ENCODE data around the gene ZFAND5. TPM values are rescaled to one million over a fixed set of nuclear protein-coding genes. Genes with fewer than 3 reads are reported as not detected.

Gene ZFAND5
- total RNA-seq, 1 donor from 2014 or later = 215 TPM

DNA sequence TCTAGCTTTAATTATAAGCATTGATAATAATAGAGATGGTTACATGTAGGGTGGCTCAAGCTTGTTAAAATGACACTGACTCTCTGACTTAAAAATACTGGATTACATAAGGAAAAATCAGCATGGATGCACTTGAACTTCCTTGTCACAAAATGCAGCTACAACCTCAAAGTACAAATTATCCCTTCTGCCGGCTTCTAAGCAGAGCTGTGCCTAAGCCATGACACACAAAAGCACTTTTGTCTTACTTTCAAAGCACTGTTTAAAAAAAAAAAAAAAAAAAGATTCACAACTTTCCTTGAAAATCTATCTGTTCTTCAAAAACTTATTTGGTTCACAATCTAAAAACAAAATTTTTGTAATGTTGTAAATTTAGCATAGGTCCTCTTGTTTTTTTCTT is 36.4 kb upstream of the ZFAND5 start:
- Mint-ChIP-seq H3K4me3 (no peak overlapping the region), H3K4me1 (peaks cover 12% of the 10 kb centered on the region), H3K36me3 (no peaks in the 10 kb centered on the region), H3K27me3 (ENCODE audit: low read depth) (no peaks in the 10 kb centered on the region), H3K9me3 (no peaks in the 10 kb centered on the region), H3K27ac (no peak overlapping the region)
- TF ChIP-seq, protein P1, sequence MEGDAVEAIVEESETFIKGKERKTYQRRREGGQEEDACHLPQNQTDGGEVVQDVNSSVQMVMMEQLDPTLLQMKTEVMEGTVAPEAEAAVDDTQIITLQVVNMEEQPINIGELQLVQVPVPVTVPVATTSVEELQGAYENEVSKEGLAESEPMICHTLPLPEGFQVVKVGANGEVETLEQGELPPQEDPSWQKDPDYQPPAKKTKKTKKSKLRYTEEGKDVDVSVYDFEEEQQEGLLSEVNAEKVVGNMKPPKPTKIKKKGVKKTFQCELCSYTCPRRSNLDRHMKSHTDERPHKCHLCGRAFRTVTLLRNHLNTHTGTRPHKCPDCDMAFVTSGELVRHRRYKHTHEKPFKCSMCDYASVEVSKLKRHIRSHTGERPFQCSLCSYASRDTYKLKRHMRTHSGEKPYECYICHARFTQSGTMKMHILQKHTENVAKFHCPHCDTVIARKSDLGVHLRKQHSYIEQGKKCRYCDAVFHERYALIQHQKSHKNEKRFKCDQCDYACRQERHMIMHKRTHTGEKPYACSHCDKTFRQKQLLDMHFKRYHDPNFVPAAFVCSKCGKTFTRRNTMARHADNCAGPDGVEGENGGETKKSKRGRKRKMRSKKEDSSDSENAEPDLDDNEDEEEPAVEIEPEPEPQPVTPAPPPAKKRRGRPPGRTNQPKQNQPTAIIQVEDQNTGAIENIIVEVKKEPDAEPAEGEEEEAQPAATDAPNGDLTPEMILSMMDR (IDR thresholded peaks at IDR 0.05; ENCODE audit: unreplicated experiment) = no peak
- DNase-seq (ENCODE audit: low spot score in 2 of 2, unreplicated experiment in 2 of 2) = no peak

DNA sequence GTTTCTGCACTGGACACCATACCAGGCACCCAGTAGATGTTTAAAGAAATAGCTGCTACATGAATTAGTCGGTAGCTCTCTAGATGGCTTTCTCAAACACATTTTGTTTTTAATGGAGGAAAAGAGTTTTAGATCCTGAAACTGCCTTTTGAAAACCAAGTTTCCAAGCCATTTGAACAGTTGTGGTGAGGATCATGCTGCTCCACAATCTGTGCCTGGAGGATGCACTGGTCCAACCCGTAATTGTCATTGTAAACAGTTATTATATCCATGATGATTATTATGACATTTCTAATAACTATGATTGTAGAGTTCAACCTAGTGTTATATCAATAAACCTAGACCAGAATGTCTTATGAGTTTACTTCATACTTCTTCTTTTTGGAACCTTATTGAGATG is 35.9 kb upstream of the ZFAND5 start:
- no peak for DNase-seq (ENCODE audit: low spot score in 2 of 2, unreplicated experiment in 2 of 2)
- TF ChIP-seq, protein P1 (IDR thresholded peaks at IDR 0.05; ENCODE audit: unreplicated experiment) = no peak
- H3K9me3 Mint-ChIP-seq = no peaks in the 10 kb centered on the region
- H3K4me3 Mint-ChIP-seq = no peak overlapping the region
- no peaks in the 10 kb centered on the region for H3K36me3 Mint-ChIP-seq
- no peak overlapping the region for H3K27ac Mint-ChIP-seq
- no peaks in the 10 kb centered on the region for H3K27me3 Mint-ChIP-seq (ENCODE audit: low read depth)
- H3K4me1 Mint-ChIP-seq = peaks cover 17% of the 10 kb centered on the region

DNA sequence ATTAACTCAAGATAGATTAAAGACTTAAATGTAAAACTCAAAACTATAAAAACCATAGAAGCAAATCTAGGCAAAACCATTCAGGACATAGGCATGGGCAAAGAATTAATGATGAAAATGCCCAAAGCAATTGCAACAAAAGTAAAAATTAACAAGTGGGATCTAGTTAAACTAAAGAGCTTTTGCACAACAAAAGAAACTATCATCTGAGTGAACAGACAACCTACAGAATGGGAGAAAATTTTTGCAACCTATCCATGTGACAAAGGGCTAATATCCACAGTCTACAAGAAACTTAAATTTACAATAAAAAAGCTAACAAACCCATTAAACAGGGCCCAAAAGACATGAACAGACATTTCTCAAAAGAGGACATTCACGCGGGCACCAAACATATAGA is 34.4 kb upstream of the ZFAND5 start:
- H3K4me3 Mint-ChIP-seq = no peak overlapping the region
- no peak overlapping the region for H3K27ac Mint-ChIP-seq
- H3K27me3 Mint-ChIP-seq (ENCODE audit: low read depth) = no peaks in the 10 kb centered on the region
- TF ChIP-seq, protein P1 (IDR thresholded peaks at IDR 0.05; ENCODE audit: unreplicated experiment) = no peak
- H3K9me3 Mint-ChIP-seq = no peaks in the 10 kb centered on the region
- DNase-seq (ENCODE audit: low spot score in 2 of 2, unreplicated experiment in 2 of 2) = no peak
- H3K36me3 Mint-ChIP-seq = no peaks in the 10 kb centered on the region
- peaks cover 17% of the 10 kb centered on the region for H3K4me1 Mint-ChIP-seq

DNA sequence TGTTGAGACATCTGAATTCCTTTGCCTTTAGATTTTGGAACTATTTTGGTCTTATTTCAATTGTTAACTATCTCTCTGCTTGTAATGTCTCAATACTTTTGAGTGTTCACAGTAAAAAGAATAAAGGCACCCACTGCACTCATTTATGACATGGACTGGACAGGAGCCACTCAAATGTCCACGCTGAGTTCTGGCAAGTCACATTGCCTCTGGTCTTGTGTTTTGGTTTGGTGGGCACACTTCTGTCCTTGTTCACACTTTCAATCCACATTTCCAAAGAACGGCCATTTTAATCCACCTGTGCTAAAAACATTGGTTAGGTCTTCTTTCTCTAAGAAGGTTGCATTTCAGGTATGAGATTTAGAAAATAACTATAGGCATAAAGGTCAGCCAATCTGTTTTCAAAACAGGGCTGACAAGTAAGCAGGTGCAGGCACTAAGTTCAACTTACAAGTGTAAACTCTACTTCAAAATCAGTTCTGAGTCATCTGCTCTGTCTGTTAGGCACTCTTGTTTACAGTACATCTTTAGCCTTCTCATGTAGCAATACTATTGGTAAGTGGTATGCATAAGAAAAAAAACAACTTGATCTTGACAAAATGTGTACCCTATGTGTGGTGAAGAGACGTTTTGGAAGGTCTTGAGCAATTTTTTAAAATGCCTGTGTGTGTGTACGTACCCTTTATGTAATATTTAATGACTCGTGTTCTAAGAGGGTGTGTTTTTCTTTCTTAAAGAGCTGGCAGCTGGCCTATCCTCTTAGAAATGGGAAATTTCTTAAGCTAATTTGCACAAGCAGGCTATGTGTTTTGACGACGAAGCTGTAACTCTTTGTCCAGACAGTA is 31.5 kb upstream of the ZFAND5 start:
- H3K27me3 Mint-ChIP-seq (ENCODE audit: low read depth) = no peaks in the 10 kb centered on the region
- no peak overlapping the region for H3K4me3 Mint-ChIP-seq
- DNase-seq (ENCODE audit: low spot score in 2 of 2, unreplicated experiment in 2 of 2) = no peak
- no peaks in the 10 kb centered on the region for H3K9me3 Mint-ChIP-seq
- H3K4me1 Mint-ChIP-seq = peaks cover 17% of the 10 kb centered on the region
- H3K27ac Mint-ChIP-seq = no peak overlapping the region
- H3K36me3 Mint-ChIP-seq = no peaks in the 10 kb centered on the region
- TF ChIP-seq, protein P1 (IDR thresholded peaks at IDR 0.05; ENCODE audit: unreplicated experiment) = no peak

DNA sequence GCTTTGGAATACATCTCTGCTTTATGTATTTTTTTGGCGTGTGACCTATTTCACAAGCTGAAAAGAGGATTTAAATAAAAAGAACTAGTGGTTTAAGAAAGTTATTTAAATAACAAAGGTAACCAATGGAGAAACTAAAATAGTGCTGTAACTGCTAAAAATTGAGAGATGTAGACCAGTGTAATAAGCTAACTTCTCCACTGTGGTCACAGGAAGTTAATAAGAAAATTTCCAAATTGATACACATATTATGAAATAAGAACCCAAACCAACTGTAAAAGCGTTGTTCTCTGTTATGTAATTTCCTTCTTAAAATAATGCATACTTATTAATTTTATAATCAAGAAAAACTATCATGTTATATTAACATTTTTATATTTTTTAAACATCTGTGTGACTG is 29.1 kb upstream of the ZFAND5 start:
- TF ChIP-seq, protein P1 (IDR thresholded peaks at IDR 0.05; ENCODE audit: unreplicated experiment) = no peak
- no peaks in the 10 kb centered on the region for H3K27me3 Mint-ChIP-seq (ENCODE audit: low read depth)

More for the DNA sequence above, 29.1 kb upstream of the ZFAND5 start:
- Mint-ChIP-seq H3K27ac (no peak overlapping the region), H3K4me1 (peaks cover 17% of the 10 kb centered on the region), H3K4me3 (no peak overlapping the region), H3K9me3 (no peaks in the 10 kb centered on the region), H3K36me3 (no peaks in the 10 kb centered on the region)
- DNase-seq (ENCODE audit: low spot score in 2 of 2, unreplicated experiment in 2 of 2) = no peak

Data from mesothelial cell of epicardium (in vitro differentiated cells).